GM20431 (cell line): ENCODE results near the gene PCBP3.
"Not testable (repeated sequence)": the region's sequence is repeated elsewhere in the genome, so short reads cannot be mapped to it uniquely, and the experiment has no call there.

ENCODE experiments used
- in situ Hi-C: fragments of 300-500 bp; cut with MseI, MboI; formaldehyde crosslinking; loops from one replicate; pipeline ENCODE4 v1.15.0; 2020; ENCODE audit warnings: low sequenced_read_pairs; ENCODE audit not compliant: unreplicated experiment

PCBP3 gene

GRCh38 chr21:45895778-45896370 lies 252.3 kb downstream of the PCBP3 start:
- in situ Hi-C loops = no loop called here

- in situ Hi-C loops = not testable (repeated sequence)
These were observed 252.9 kb downstream of the PCBP3 start for GRCh38 chr21:45896431-45896830.

GRCh38 chr21:45897191-45898027 lies 253.9 kb downstream of the PCBP3 start:
- in situ Hi-C loops = no loop called here

GRCh38 chr21:45898028-45898350 lies 254.5 kb downstream of the PCBP3 start:
- in situ Hi-C loops = no loop called here

- in situ Hi-C loops = no loop called here
These were observed 255.3 kb downstream of the PCBP3 start for GRCh38 chr21:45898781-45899180.

- in situ Hi-C loops = no loop called here
These were observed 255.9 kb downstream of the PCBP3 start for GRCh38 chr21:45899317-45900033.

GRCh38 chr21:45900034-45900868 lies 256.7 kb downstream of the PCBP3 start:
- in situ Hi-C loops = no loop called here

GRCh38 chr21:45901061-45901690 lies 257.7 kb downstream of the PCBP3 start:
- in situ Hi-C loops = no loop called here

GRCh38 chr21:45902292-45902995 lies 258.9 kb downstream of the PCBP3 start:
- in situ Hi-C loops = no loop called here

GRCh38 chr21:45905196-45905595 lies 261.7 kb downstream of the PCBP3 start:
- in situ Hi-C loops = no loop called here

- in situ Hi-C loops = no loop called here
These were observed 262.8 kb downstream of the PCBP3 start for GRCh38 chr21:45906196-45906805.

- in situ Hi-C loops = no loop called here
These were observed 263.3 kb downstream of the PCBP3 start for GRCh38 chr21:45906859-45907258.

- in situ Hi-C loops = no loop called here
These were observed 265.2 kb downstream of the PCBP3 start for GRCh38 chr21:45908536-45909237.

- in situ Hi-C loops = no loop called here
These were observed 265.9 kb downstream of the PCBP3 start for GRCh38 chr21:45909238-45909988.

GRCh38 chr21:45910155-45910547 lies 266.6 kb downstream of the PCBP3 start:
- in situ Hi-C loops = no loop called here

- in situ Hi-C loops = no loop called here
These were observed 267.2 kb downstream of the PCBP3 start for GRCh38 chr21:45910548-45911221.

- in situ Hi-C loops = no loop called here
These were observed 268.3 kb downstream of the PCBP3 start for GRCh38 chr21:45911806-45912325.
